ENCODE measurements around the gene AQP9.

DNA sequence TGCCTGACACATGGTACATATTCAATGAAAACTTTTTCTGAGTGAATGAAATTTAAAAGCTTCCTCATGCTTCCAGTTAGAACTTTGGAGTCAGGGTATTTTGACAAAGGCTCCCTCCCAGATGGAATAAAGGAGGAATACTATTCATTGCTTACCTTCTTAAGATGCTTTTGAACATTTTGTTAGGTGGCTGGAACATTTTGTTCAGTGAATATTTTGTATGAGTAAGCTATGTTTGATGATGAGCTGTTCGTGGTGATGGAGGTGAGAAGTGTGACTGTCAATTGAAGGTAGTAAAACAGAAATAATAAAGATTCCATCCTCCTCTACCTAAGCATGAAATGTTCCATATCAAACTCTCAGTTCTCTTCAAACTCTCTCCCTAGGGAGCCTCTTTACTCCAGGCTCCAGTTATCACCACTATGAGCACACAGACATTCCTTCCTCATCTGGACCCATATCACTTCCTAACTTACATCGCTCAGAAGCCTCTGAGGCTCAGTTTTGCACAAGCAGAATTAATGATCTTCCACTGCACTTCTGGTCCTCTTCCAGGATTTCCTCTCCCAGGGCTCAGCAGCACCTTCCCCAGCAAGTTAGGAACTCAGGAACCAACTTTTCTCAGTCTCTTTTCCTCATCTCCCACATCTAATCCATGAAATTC, 2.5 kb upstream of the AQP9 start:
- TF ChIP-seq RAD21 (IDR thresholded peaks at IDR 0.05; ENCODE audit: low read depth) (no peak), CREB1 (IDR thresholded peaks at IDR 0.05; ENCODE audit: low read depth) (no peak), TCF12 (IDR thresholded peaks at IDR 0.05; ENCODE audit: low read depth) (no peak), EP300 (IDR thresholded peaks at IDR 0.05; ENCODE audit: borderline replicate concordance) (no peak), FOXM1 (IDR thresholded peaks at IDR 0.05; ENCODE audit: borderline replicate concordance, low read depth) (no peak), YY1 (IDR thresholded peaks at IDR 0.05; ENCODE audit: low read depth) (no peak), TAF1 (IDR thresholded peaks at IDR 0.05; ENCODE audit: low read depth) (no peak), TEAD4 (IDR thresholded peaks at IDR 0.05) (no peak), EGR1 (IDR thresholded peaks at IDR 0.05) (no peak)
- TF ChIP-seq, protein P1, sequence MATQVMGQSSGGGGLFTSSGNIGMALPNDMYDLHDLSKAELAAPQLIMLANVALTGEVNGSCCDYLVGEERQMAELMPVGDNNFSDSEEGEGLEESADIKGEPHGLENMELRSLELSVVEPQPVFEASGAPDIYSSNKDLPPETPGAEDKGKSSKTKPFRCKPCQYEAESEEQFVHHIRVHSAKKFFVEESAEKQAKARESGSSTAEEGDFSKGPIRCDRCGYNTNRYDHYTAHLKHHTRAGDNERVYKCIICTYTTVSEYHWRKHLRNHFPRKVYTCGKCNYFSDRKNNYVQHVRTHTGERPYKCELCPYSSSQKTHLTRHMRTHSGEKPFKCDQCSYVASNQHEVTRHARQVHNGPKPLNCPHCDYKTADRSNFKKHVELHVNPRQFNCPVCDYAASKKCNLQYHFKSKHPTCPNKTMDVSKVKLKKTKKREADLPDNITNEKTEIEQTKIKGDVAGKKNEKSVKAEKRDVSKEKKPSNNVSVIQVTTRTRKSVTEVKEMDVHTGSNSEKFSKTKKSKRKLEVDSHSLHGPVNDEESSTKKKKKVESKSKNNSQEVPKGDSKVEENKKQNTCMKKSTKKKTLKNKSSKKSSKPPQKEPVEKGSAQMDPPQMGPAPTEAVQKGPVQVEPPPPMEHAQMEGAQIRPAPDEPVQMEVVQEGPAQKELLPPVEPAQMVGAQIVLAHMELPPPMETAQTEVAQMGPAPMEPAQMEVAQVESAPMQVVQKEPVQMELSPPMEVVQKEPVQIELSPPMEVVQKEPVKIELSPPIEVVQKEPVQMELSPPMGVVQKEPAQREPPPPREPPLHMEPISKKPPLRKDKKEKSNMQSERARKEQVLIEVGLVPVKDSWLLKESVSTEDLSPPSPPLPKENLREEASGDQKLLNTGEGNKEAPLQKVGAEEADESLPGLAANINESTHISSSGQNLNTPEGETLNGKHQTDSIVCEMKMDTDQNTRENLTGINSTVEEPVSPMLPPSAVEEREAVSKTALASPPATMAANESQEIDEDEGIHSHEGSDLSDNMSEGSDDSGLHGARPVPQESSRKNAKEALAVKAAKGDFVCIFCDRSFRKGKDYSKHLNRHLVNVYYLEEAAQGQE (IDR thresholded peaks at IDR 0.05; ENCODE audit: low read depth): no peak
- TF ChIP-seq, protein P2, sequence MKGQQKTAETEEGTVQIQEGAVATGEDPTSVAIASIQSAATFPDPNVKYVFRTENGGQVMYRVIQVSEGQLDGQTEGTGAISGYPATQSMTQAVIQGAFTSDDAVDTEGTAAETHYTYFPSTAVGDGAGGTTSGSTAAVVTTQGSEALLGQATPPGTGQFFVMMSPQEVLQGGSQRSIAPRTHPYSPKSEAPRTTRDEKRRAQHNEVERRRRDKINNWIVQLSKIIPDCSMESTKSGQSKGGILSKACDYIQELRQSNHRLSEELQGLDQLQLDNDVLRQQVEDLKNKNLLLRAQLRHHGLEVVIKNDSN (IDR thresholded peaks at IDR 0.05): no peak

Data from Ishikawa (cell line).